IMR-90 (cell line): Measurements from ENCODE around the gene STARD13. TPM values are rescaled to one million over a fixed set of nuclear protein-coding genes. Genes with fewer than 3 reads are reported as not detected.

ENCODE experiments used
- ATAC-seq: fragments of 200-7000 bp; cut with Tn5 transposase; 2 replicates; pipeline ENCODE4 v1.9.1; 2020; ENCODE audit warnings: low read depth, mild to moderate bottlenecking, moderate library complexity
- BruUV-seq: library from RNA; stranded (reverse); fragments of 400-500 nt; replicated peaks from 2 replicates; lab custom pipeline; 2021; lab: Mats Ljungman, UMichigan
- CTCF ChIA-PET: fragments of 300-600 bp; formaldehyde crosslinking; extraction: SDS; loops from one replicate; lab custom pipeline; 2021; ENCODE audit warnings: antibody characterized with exemption; lab: Yijun Ruan, JAX
- POLR2A ChIA-PET: fragments of 300-600 bp; sonication (Branson Sonifier 250); formaldehyde crosslinking; loops from one replicate; lab custom pipeline; 2022; ENCODE audit warnings: antibody characterized with exemption; ENCODE audit not compliant: unreplicated experiment; lab: Charles Lee
- DNase-seq: peaks from one replicate; pipeline ENCODE4 v3.0.0; 2013
- H2AFZ ChIP-seq: replicated peaks from 2 replicates; pipeline ENCODE3; 2013; ENCODE audit warnings: low read length, mild to moderate bottlenecking; ENCODE audit not compliant: poor library complexity
- H2AK5ac ChIP-seq: 2 replicates; pipeline ENCODE4 v1.6.1; 2013; ENCODE audit warnings: low read depth, low read length, inconsistent platforms
- H2AK9ac ChIP-seq: replicated peaks from 2 replicates; pipeline ENCODE3; 2013; ENCODE audit warnings: mild to moderate bottlenecking, low read depth, low read length, moderate library complexity; ENCODE audit not compliant: poor library complexity
- H2BK120ac ChIP-seq: 2 replicates; pipeline ENCODE4 v1.6.1; 2013; ENCODE audit warnings: low read depth, low read length, inconsistent platforms
- H2BK15ac ChIP-seq: 3 replicates; pipeline ENCODE4 v1.6.1; 2013; ENCODE audit warnings: low read depth, low read length, inconsistent platforms
- H2BK20ac ChIP-seq: 2 replicates; pipeline ENCODE4 v1.6.1; 2013; ENCODE audit warnings: low read depth, mild to moderate bottlenecking, inconsistent platforms, low read length, moderate library complexity
- H2BK5ac ChIP-seq: 2 replicates; pipeline ENCODE4 v1.6.1; 2013; ENCODE audit warnings: mild to moderate bottlenecking, low read depth, low read length, inconsistent platforms; ENCODE audit not compliant: poor library complexity, severe bottlenecking
- H3K14ac ChIP-seq: replicated peaks from 2 replicates; pipeline ENCODE4 v1.6.1; 2013; ENCODE audit warnings: low read depth, low read length, inconsistent platforms
- H3K18ac ChIP-seq: 2 replicates; pipeline ENCODE4 v1.6.1; 2013; ENCODE audit warnings: low read depth, low read length, control low read depth
- H3K23ac ChIP-seq: 2 replicates; pipeline ENCODE4 v1.6.1; 2013; ENCODE audit warnings: low read depth, low read length, inconsistent platforms
- H3K27ac ChIP-seq: 2 replicates; pipeline ENCODE4 v1.5.1; 2013; ENCODE audit warnings: mild to moderate bottlenecking, control low read depth, low read length; ENCODE audit not compliant: insufficient read depth
- H3K27me3 ChIP-seq: 2 replicates; pipeline ENCODE4 v1.6.1; 2013; ENCODE audit warnings: low read length; ENCODE audit not compliant: control insufficient read depth, insufficient read depth
- H3K36me3 ChIP-seq: 2 replicates; pipeline ENCODE4 v1.6.1; 2013; ENCODE audit warnings: low read length, mixed read lengths; ENCODE audit not compliant: control insufficient read depth, insufficient read depth
- H3K4ac ChIP-seq: 2 replicates; pipeline ENCODE4 v1.6.1; 2013; ENCODE audit warnings: low read depth, low read length, inconsistent platforms
- H3K4me1 ChIP-seq: 2 replicates; pipeline ENCODE4 v1.6.1; 2013; ENCODE audit warnings: low read length, mixed read lengths; ENCODE audit not compliant: control insufficient read depth, insufficient read depth
- H3K4me2 ChIP-seq: 2 replicates; pipeline ENCODE4 v1.6.1; 2013; ENCODE audit warnings: low read depth, mild to moderate bottlenecking, control low read depth, low read length, moderate library complexity
- H3K4me3 ChIP-seq: 2 replicates; pipeline ENCODE4 v1.5.1; 2013; ENCODE audit warnings: low read depth, mild to moderate bottlenecking, control low read depth, low read length, moderate library complexity; ENCODE audit not compliant: insufficient read depth
- H3K56ac ChIP-seq: 2 replicates; pipeline ENCODE4 v1.6.1; 2013; ENCODE audit warnings: low read length, inconsistent platforms; ENCODE audit not compliant: insufficient read depth; ENCODE audit errors: extremely low read depth
- H3K79me1 ChIP-seq, 2 experiments: 2 replicates each; pipeline ENCODE4 v1.6.1; 2013; ENCODE audit warnings: low read length in 2 of 2, inconsistent platforms in 1 of 2, low read depth in 1 of 2
- H3K9ac ChIP-seq: 2 replicates; pipeline ENCODE4 v1.6.1; 2013; ENCODE audit warnings: low read depth, low read length, control low read depth
- H3K9me1 ChIP-seq: 2 replicates; pipeline ENCODE4 v1.6.1; 2013; ENCODE audit warnings: low read length, inconsistent platforms; ENCODE audit not compliant: insufficient read depth
- H3K9me3 ChIP-seq: 2 replicates; pipeline ENCODE4 v1.6.1; 2013; ENCODE audit warnings: low read length; ENCODE audit not compliant: control insufficient read depth, insufficient read depth
- H4K20me1 ChIP-seq: 2 replicates; pipeline ENCODE4 v1.6.1; 2013; ENCODE audit warnings: low read length, inconsistent platforms; ENCODE audit not compliant: insufficient read depth
- H4K5ac ChIP-seq: 2 replicates; pipeline ENCODE4 v1.6.1; 2013; ENCODE audit warnings: mild to moderate bottlenecking, low read depth, low read length, control low read depth
- H4K8ac ChIP-seq, 2 experiments: 2 replicates each; pipeline ENCODE4 v1.6.1; 2013; ENCODE audit warnings: low read depth in 2 of 2, low read length in 2 of 2, control low read depth in 1 of 2, inconsistent platforms in 1 of 2
- H4K91ac ChIP-seq: 2 replicates; pipeline ENCODE4 v1.6.1; 2013; ENCODE audit warnings: low read depth, low read length, inconsistent platforms; ENCODE audit not compliant: insufficient read depth
- CEBPB ChIP-seq: IDR thresholded peaks from 2 replicates; pipeline ENCODE4 v1.6.1; 2012; ENCODE audit warnings: low read depth, low read length, improper control_type of control experiment
- CHD1 ChIP-seq: IDR thresholded peaks from 2 replicates; pipeline ENCODE4 v1.6.1; 2012; ENCODE audit warnings: low read depth, low read length, improper control_type of control experiment
- CTCF ChIP-seq: conservative IDR thresholded peaks from 2 replicates; pipeline ENCODE4 v1.5.1; 2012; ENCODE audit warnings: mild to moderate bottlenecking, low read depth, low read length, improper control_type of control experiment
- FOS ChIP-seq: fragments of 150-350 bp; IDR thresholded peaks from 2 replicates; pipeline ENCODE4 v1.6.1; 2016; ENCODE audit warnings: low read depth, low read length
- MAZ ChIP-seq: IDR thresholded peaks from 2 replicates; pipeline ENCODE4 v1.6.1; 2012; ENCODE audit warnings: low read depth, mild to moderate bottlenecking, low read length, improper control_type of control experiment, moderate library complexity, borderline replicate concordance
- RAD21 ChIP-seq: IDR thresholded peaks from 2 replicates; pipeline ENCODE4 v1.6.1; 2012; ENCODE audit warnings: low read length, improper control_type of control experiment
- SMC3 ChIP-seq: fragments of 150-350 bp; IDR thresholded peaks from 2 replicates; pipeline ENCODE4 v1.6.1; 2016; ENCODE audit warnings: low read depth, mild to moderate bottlenecking, antibody characterized with exemption, low read length, moderate library complexity
- WGBS, 2 experiments: methylation state at CpG; one replicate each; pipeline versions ENCODE4 v1.1.5 to v1.1.7; 2013; ENCODE audit warnings: missing lambda C conversion rate in 2 of 2; ENCODE audit not compliant: insufficient read length in 1 of 2; ENCODE audit errors: extremely low coverage in 2 of 2; 5-methylcytosine and 5-hydroxymethylcytosine counted together
- dilution Hi-C: fragments of 300-500 bp; cut with HindIII; formaldehyde crosslinking; loops from one replicate; pipeline ENCODE4 v1.14.3; 2018; ENCODE audit warnings: low sequenced_read_pairs; ENCODE audit not compliant: unreplicated experiment
- in situ Hi-C: fragments of 300-500 bp; cut with MboI; formaldehyde crosslinking; loops from 3 replicates; pipeline ENCODE4 v1.14.3; 2019; ENCODE audit warnings: low sequenced_read_pairs, inconsistent platforms, mixed read lengths
- intact Hi-C: fragments of 100-400 bp; cut with micrococcal nuclease; formaldehyde crosslinking; loops from 2 replicates; pipeline ENCODE4 v1.10.0; 2022
- polyA plus RNA-seq, 3 experiments: library from polyadenylated mRNA; depleted of rRNA; stranded (reverse); fragments of >200 nt; gene quantifications; 2 replicates each; pipeline ENCODE4 v1.2.3, GENCODE V29; 2012; ENCODE audit warnings: low replicate concordance in 1 of 3
- total RNA-seq: library from RNA; depleted of rRNA; stranded (reverse); fragments of >200 nt; gene quantifications from 2 replicates; pipeline ENCODE4 v1.2.3, GENCODE V29; 2012

Gene STARD13
- total and polyA plus RNA-seq, 2 of the 4 experiments (the other 2 are of a cell fraction) = 23.6 to 46.6 TPM

DNA sequence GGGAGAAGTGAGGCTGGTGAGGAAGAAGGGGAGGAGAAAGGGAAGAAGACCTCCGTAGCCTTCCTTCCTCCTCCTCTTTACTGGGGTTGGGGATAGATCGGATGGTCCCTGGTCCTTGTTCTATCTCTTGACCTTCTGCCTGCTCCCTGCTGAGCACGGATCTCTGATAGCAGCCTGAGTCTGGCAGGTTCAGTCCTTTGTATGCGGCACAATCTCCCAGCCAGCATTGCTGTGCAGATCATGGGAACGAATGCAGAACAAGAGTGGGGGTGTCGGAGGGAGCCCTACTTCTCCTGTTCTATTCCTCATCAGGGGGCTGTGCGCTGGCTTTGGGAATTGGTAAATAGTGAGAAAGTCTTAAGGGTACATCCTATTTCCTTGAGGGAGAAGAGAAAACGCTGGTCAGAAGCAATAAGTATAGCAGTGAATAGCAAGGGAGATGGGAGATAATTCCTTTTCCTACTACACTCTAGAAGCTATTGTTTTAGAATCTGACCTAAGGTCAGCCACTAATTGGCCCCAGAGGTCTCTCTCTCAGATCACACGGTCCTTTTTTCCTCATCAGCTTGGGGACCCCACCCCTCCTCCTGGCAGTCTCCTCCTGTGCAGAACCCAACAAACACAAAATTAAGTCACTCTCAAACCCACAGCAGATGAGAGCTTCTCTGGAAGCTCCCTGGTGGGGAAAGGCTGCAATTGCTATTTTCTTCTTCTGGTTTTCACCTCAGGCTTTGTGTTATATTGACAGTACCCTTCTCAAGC, 228.4 kb downstream of the STARD13 start:
- Histone ChIP-seq H2AK9ac (peak overlapping the region; percentile 50), H3K18ac (no peak overlapping the region), H2BK15ac (no peak overlapping the region), H2AFZ (peak overlapping the region; percentile 39), H3K56ac (no peak overlapping the region), H3K4me1 (peaks cover 2% of the 10 kb centered on the region), H3K27ac (no peak overlapping the region), H3K4me3 (no peak overlapping the region), H4K20me1 (no peaks in the 10 kb centered on the region), H3K27me3 (no peaks in the 10 kb centered on the region), H4K8ac (no peak overlapping the region), H2BK20ac (no peak overlapping the region), H3K79me1 (no peaks in the 10 kb centered on the region), H2BK120ac (no peak overlapping the region), H3K9me1 (no peaks in the 10 kb centered on the region), H2BK5ac (no peak overlapping the region), H3K36me3 (no peaks in the 10 kb centered on the region), H3K14ac (no peak overlapping the region), H2AK5ac (peak overlapping the region; percentile 7; the same call in 1 of the 2 replicates), H3K4ac (no peak overlapping the region), H4K91ac (no peak overlapping the region), H4K5ac (no peak overlapping the region), H3K4me2 (no peak overlapping the region), H3K9ac (no peak overlapping the region), H3K9me3 (no peaks in the 10 kb centered on the region), H3K23ac (no peak overlapping the region)
- dilution Hi-C loops (no loop called here), intact Hi-C loops (no loop called here), in situ Hi-C loops (no loop called here)
- ChIA-PET POLR2A (no interaction called here), CTCF (interaction anchor here (0.6 to 1.5 kb wide), 5 partner anchors 9 to 506 kb away, joined by 3 to 6 read pairs (median 4); no protein-coding TSS in a partner anchor)
- no TSS peak for BruUV-seq
- peak; percentile 72 for ATAC-seq
- peak; percentile 6 for DNase-seq
- TF ChIP-seq FOS (no peak), CHD1 (no peak), RAD21 (no peak), CTCF (peak; percentile 33), SMC3 (0 out of 2 replicates have a peak, but pooled peaks have one; percentile 3), MAZ (no peak), CEBPB (no peak)
- no CpG with 5 or more reads among the region's 9 CpGs for WGBS, 2 experiments
